ENCODE measurements around the gene ELAPOR2.

DNA sequence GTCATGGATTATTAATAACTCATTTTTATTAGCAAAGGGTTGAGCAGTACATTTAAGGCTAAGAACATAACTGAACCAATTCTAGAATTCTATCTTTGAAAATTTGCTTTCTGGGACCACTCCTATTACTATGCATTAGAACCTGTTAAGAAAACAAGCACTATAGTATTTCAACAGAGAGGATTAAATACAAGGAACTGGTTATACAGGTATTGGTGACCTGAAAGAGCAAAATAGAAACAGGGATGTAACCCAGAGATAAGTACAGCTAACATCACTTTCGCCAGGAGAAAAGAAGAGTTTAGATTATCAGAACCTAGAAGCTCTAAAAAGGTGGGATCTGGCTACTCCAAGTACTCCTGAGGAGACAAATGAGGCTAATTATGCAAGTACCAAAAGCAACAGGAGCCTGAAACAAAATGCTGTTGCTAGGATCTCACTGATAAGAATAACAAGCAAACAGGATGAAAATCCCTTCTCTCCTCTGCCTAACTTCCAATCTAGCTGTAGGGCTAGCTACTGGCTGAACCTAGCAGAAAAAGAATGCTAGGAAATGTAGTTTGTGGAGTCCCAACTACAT lies 32.1 kb upstream of the ELAPOR2 start:
- TF ChIP-seq EZH2phosphoT487 (IDR thresholded peaks at IDR 0.05; ENCODE audit: low read length) = no peak
- TF ChIP-seq, protein P1, sequence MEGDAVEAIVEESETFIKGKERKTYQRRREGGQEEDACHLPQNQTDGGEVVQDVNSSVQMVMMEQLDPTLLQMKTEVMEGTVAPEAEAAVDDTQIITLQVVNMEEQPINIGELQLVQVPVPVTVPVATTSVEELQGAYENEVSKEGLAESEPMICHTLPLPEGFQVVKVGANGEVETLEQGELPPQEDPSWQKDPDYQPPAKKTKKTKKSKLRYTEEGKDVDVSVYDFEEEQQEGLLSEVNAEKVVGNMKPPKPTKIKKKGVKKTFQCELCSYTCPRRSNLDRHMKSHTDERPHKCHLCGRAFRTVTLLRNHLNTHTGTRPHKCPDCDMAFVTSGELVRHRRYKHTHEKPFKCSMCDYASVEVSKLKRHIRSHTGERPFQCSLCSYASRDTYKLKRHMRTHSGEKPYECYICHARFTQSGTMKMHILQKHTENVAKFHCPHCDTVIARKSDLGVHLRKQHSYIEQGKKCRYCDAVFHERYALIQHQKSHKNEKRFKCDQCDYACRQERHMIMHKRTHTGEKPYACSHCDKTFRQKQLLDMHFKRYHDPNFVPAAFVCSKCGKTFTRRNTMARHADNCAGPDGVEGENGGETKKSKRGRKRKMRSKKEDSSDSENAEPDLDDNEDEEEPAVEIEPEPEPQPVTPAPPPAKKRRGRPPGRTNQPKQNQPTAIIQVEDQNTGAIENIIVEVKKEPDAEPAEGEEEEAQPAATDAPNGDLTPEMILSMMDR (IDR thresholded peaks at IDR 0.05; ENCODE audit: low read length) = no peak
